GM12878 (cell line): ENCODE data around the gene LGALS9. TPM values are rescaled to one million over a fixed set of nuclear protein-coding genes. Genes with fewer than 3 reads are reported as not detected.

ENCODE experiments used
- ATAC-seq: fragments of 200-7000 bp; cut with Tn5 transposase; 3 replicates; pipeline ENCODE4 v1.9.1; 2020; ENCODE audit warnings: mild to moderate bottlenecking, moderate library complexity
- BruUV-seq: library from RNA; stranded (reverse); fragments of 400-500 nt; replicated peaks from 2 replicates; lab custom pipeline; 2021; lab: Mats Ljungman, UMichigan
- CTCF ChIA-PET: fragments of 300-600 bp; sonication (Branson Sonifier 250); formaldehyde crosslinking; extraction: SDS; loops from one replicate; lab custom pipeline; 2021; ENCODE audit warnings: inconsistent platforms; lab: Yijun Ruan, JAX
- POLR2A ChIA-PET: fragments of 350-600 bp; formaldehyde crosslinking; extraction: SDS; loops from one replicate; lab custom pipeline; 2021; ENCODE audit warnings: inconsistent platforms; lab: Charles Lee
- RAD21 ChIA-PET: fragments of 300-600 bp; sonication (Branson Sonifier 250); formaldehyde crosslinking; loops from one replicate; lab custom pipeline; 2023; ENCODE audit warnings: antibody characterized with exemption; ENCODE audit not compliant: unreplicated experiment; lab: Charles Lee
- SMC1A ChIA-PET: fragments of 300-600 bp; sonication (Branson Sonifier 250); formaldehyde crosslinking; loops from one replicate; lab custom pipeline; 2023; ENCODE audit not compliant: unreplicated experiment, uncharacterized antibody; lab: Charles Lee
- DNase-seq: peaks from one replicate; pipeline ENCODE4 v3.0.0-alpha.2; 2011; ENCODE audit warnings: low read depth, low spot score
- FAIRE-seq: peaks from 3 replicates; lab custom pipeline; 2011; peaks lifted over from hg19 to GRCh38; lab: Jason Lieb, UNC
- H2AFZ ChIP-seq: 2 replicates; pipeline ENCODE4 v1.6.0; 2011; ENCODE audit warnings: low read depth, low read length, control low read depth; ENCODE audit not compliant: control insufficient read depth
- H3K27ac ChIP-seq: 2 replicates; pipeline ENCODE4 v1.5.1; 2011; ENCODE audit warnings: control low read depth; ENCODE audit not compliant: control insufficient read depth, insufficient read depth
- H3K27me3 ChIP-seq, 2 experiments: replicated peaks in 1 of 2; 2 replicates each; pipeline versions ENCODE4 v1.6.0 to v1.6.1; 2011; ENCODE audit warnings: low read length in 1 of 2; ENCODE audit not compliant: control insufficient read depth in 2 of 2, insufficient read depth in 2 of 2
- H3K36me3 ChIP-seq, 2 experiments: 2 replicates each; pipeline ENCODE4 v1.5.1; 2011; ENCODE audit warnings: low read length in 1 of 2; ENCODE audit not compliant: control insufficient read depth in 2 of 2, insufficient read depth in 2 of 2
- H3K4me1 ChIP-seq: 2 replicates; pipeline ENCODE4 v1.6.1; 2011; ENCODE audit warnings: mild to moderate bottlenecking, low read length, moderate library complexity, mixed read lengths; ENCODE audit not compliant: control insufficient read depth, insufficient read depth
- H3K4me2 ChIP-seq: 2 replicates; pipeline ENCODE4 v1.6.0; 2011; ENCODE audit warnings: control low read depth; ENCODE audit not compliant: control insufficient read depth, insufficient read depth
- H3K4me3 ChIP-seq: fragments of 200-600 bp; sonication (generic); 2 replicates; pipeline ENCODE4 v1.5.1; 2016
- H3K79me2 ChIP-seq: 2 replicates; pipeline ENCODE4 v1.6.0; 2011; ENCODE audit warnings: low read length; ENCODE audit not compliant: control insufficient read depth, insufficient read depth
- H3K9ac ChIP-seq: 2 replicates; pipeline ENCODE4 v1.8.0; 2011; ENCODE audit warnings: low read length, control low read depth, mixed read lengths; ENCODE audit not compliant: control insufficient read depth, insufficient read depth
- H3K9me3 ChIP-seq: replicated peaks from 3 replicates; pipeline ENCODE4 v1.5.1; 2011; ENCODE audit warnings: mild to moderate bottlenecking, low read length; ENCODE audit not compliant: control insufficient read depth, insufficient read depth
- H4K20me1 ChIP-seq: 2 replicates; pipeline ENCODE4 v1.6.0; 2011; ENCODE audit not compliant: control insufficient read depth, insufficient read depth
- BHLHE40 ChIP-seq, 2 experiments: fragments of 450-650 bp in 1 of 2; IDR thresholded peaks; 2 replicates each; pipeline ENCODE4 v1.6.1; 2011 to 2017; ENCODE audit warnings: low read depth in 2 of 2, borderline replicate concordance in 1 of 2, improper control_type of control experiment in 1 of 2, low read length in 1 of 2, mild to moderate bottlenecking in 1 of 2
- CTCF ChIP-seq, 3 experiments: IDR thresholded peaks in 2 of 3; conservative IDR thresholded peaks in 1 of 3; 2 replicates each; pipeline ENCODE4 v1.5.1; 2011; ENCODE audit warnings: low read depth in 3 of 3, low read length in 3 of 3, mild to moderate bottlenecking in 3 of 3, control low read depth in 2 of 3, moderate library complexity in 2 of 3, inconsistent platforms in 1 of 3, mixed read lengths in 1 of 3; ENCODE audit not compliant: control insufficient read depth in 2 of 3, insufficient read depth in 1 of 3; ENCODE audit errors: extremely low read depth in 1 of 3
- EED ChIP-seq: sonication (generic); IDR thresholded peaks from 2 replicates; pipeline ENCODE4 v1.6.1; 2016; ENCODE audit warnings: antibody characterized with exemption, low read depth
- ESRRA ChIP-seq: IDR thresholded peaks from 2 replicates; pipeline ENCODE4 v1.6.1; 2012; ENCODE audit warnings: mild to moderate bottlenecking, low read length, improper control_type of control experiment
- IKZF1 ChIP-seq: fragments of 450-650 bp; conservative IDR thresholded peaks from 2 replicates; pipeline ENCODE4 v1.6.1; 2017; ENCODE audit warnings: antibody characterized with exemption, mild to moderate bottlenecking
- MLLT1 ChIP-seq: fragments of 450-650 bp; IDR thresholded peaks from 2 replicates; pipeline ENCODE4 v1.6.1; 2016; ENCODE audit warnings: mild to moderate bottlenecking
- NFYA ChIP-seq: IDR thresholded peaks from 2 replicates; pipeline ENCODE4 v1.6.1; 2011; ENCODE audit warnings: low read depth, mild to moderate bottlenecking, low read length, improper control_type of control experiment, borderline replicate concordance
- NR2C2 ChIP-seq: IDR thresholded peaks from 2 replicates; pipeline ENCODE4 v1.6.1; 2011; ENCODE audit warnings: borderline replicate concordance, low read depth; ENCODE audit not compliant: control insufficient read depth, insufficient read length
- RUNX3 ChIP-seq: IDR thresholded peaks from 2 replicates; pipeline ENCODE4 v1.6.1; 2012; ENCODE audit warnings: low read length, inconsistent platforms
- YY1 ChIP-seq: IDR thresholded peaks from 2 replicates; pipeline ENCODE4 v1.6.1; 2011; ENCODE audit warnings: low read depth, mild to moderate bottlenecking, low read length
- ZBTB40 ChIP-seq: fragments of 450-650 bp; IDR thresholded peaks from 2 replicates; pipeline ENCODE4 v1.6.1; 2016; ENCODE audit warnings: mild to moderate bottlenecking, moderate library complexity, borderline replicate concordance
- ZNF274 ChIP-seq: IDR thresholded peaks from one replicate; pipeline ENCODE4 v1.8.0; 2011; ENCODE audit not compliant: insufficient read length, insufficient read depth
- ZNF384 ChIP-seq: IDR thresholded peaks from 2 replicates; pipeline ENCODE4 v1.6.1; 2012; ENCODE audit warnings: low read depth, mild to moderate bottlenecking, low read length, improper control_type of control experiment, borderline replicate concordance
- ZZZ3 ChIP-seq: IDR thresholded peaks from 2 replicates; pipeline ENCODE4 v1.6.1; 2011; ENCODE audit warnings: low read depth; ENCODE audit not compliant: control insufficient read depth, insufficient read length
- WGBS: methylation state at CpG from one replicate; pipeline ENCODE4 v1.1.6; 2016; ENCODE audit warnings: low lambda C conversion rate; ENCODE audit not compliant: insufficient replicate concordance, insufficient coverage; ENCODE audit errors: missing lambda C conversion rate; 5-methylcytosine and 5-hydroxymethylcytosine counted together
- in situ Hi-C: fragments of 300-500 bp; cut with MboI; formaldehyde crosslinking; loops from 9 replicates; pipeline ENCODE4 v1.14.3; 2018; ENCODE audit warnings: mixed read lengths
- intact Hi-C: fragments of 100-400 bp; cut with micrococcal nuclease; formaldehyde crosslinking; loops from one replicate; pipeline ENCODE4 v1.14.2; 2022; ENCODE audit not compliant: unreplicated experiment
- polyA plus RNA-seq, 11 experiments: library from polyadenylated mRNA; depleted of rRNA in 4 of 11; unstranded in 6 of 11; stranded (reverse) in 5 of 11; fragments of >200 nt; fragmentation: Nextera tagmentation in 4 of 11; fragmentation: Illumina TruSeq in 1 of 11; extraction: Ambion mirVana in 4 of 11; extraction: Trizol in 1 of 11; gene quantifications; 1 replicate in 1 of 11; 2 replicates in 10 of 11; pipeline versions ENCODE4 v1.2.1 to v1.2.3, GENCODE V29; 2011 to 2016; ENCODE audit warnings: inconsistent platforms in 2 of 11, missing spikeins in 2 of 11, low read depth in 1 of 11
- total RNA-seq, 4 experiments: library from RNA; depleted of rRNA in 3 of 4; stranded (reverse); fragments of >200 nt in 3 of 4; fragmentation: Illumina TruSeq in 1 of 4; extraction: Trizol in 1 of 4; gene quantifications; 2 replicates each; pipeline versions ENCODE4 v1.2.1 to v1.2.3, GENCODE V29; 2013 to 2021

LGALS9 gene
- total and polyA plus RNA-seq, 10 of the 15 experiments (the other 5 are each of a cell fraction or from before 2014, with no cell fraction given), result 22.5 to 294 (median 155) TPM

- Histone ChIP-seq H3K4me1 (no peaks in the 10 kb centered on the region), H3K9ac (no peak overlapping the region), H3K27ac (no peak overlapping the region), H3K4me3 (no peak overlapping the region), H3K36me3 (no peaks in the 10 kb centered on the region; a peak in 1 of 4 replicates), H2AFZ (peak overlapping the region; percentile 78), H3K4me2 (no peak overlapping the region), H3K27me3 (no peaks in the 10 kb centered on the region), H4K20me1 (no peaks in the 10 kb centered on the region), H3K79me2 (no peaks in the 10 kb centered on the region), H3K9me3 (no peaks in the 10 kb centered on the region)
- ChIA-PET POLR2A (no interaction called here), CTCF (interaction anchor here (0.6 to 10.5 kb wide), 47 partner anchors 8 to 681 kb away, joined by 3 to 134 read pairs (median 4); partner anchors contain the start of genes IFT20, LGALS9 and TNFAIP1), RAD21 (interaction anchor here (0.6 to 2.5 kb wide), 9 partner anchors 20 to 596 kb away, joined by 3 to 31 read pairs (median 4); partner anchors contain the start of gene LYRM9), SMC1A (interaction anchor here (0.6 to 1.5 kb wide), 10 partner anchors 26 to 417 kb away, joined by 3 to 22 read pairs (median 3); no protein-coding TSS in a partner anchor)
- peak; percentile 83 for FAIRE-seq
- in situ Hi-C loops, result loop anchor here (5.0 to 10.0 kb wide), 4 partner anchors 37 to 413 kb away; no protein-coding TSS in a partner anchor
- no TSS peak for BruUV-seq
- DNase-seq, result peak; percentile 25
- intact Hi-C loops, result loop anchor here (1.0 to 5.0 kb wide), 4 partner anchors 101 to 413 kb away; no protein-coding TSS in a partner anchor
- ATAC-seq, result peak; percentile 98
- WGBS, result 29% methylated on average over 34 of the region's 34 CpGs
- TF ChIP-seq IKZF1 (peak; percentile 39), ZNF274 (no peak), ZZZ3 (no peak), EED (no peak), ZBTB40 (no peak), BHLHE40 (IDR thresholded peaks at IDR 0.05; ENCODE audit: borderline replicate concordance in 1 of 2, low read depth in 2 of 2, low read length in 1 of 2) (peak in 1 of 2 experiments; percentile 27; a peak in 1 of 4 replicates), ZNF384 (no peak), CTCF (IDR thresholded peaks at IDR 0.05 in 2 of 3, conservative IDR thresholded peaks at IDR 0.05 in 1 of 3; ENCODE audit: control insufficient read depth in 2 of 3, extremely low read depth in 1 of 3, insufficient read depth in 1 of 3, low read depth in 3 of 3, low read length in 3 of 3) (peak; percentile 67 to 90 (median 81)), NFYA (no peak), ESRRA (no peak), RUNX3 (no peak), MLLT1 (no peak), NR2C2 (no peak), YY1 (peak; percentile 62)
These were observed 23.9 kb downstream of the LGALS9 start for GRCh38 chr17:27654654-27655524.
